Trophoblast cell (in vitro differentiated cells and primary cell): ENCODE data around the gene RXRG.
A peak's percentile ranks its signal among the peaks of the same experiment; 100 is the strongest.

Experiments used
- DNase-seq, 2 donors: peaks; one replicate each; pipeline ENCODE4 v3.0.0-alpha.2; 2016
- H2AFZ ChIP-seq: 2 replicates; pipeline ENCODE4 v1.6.1; 2013; ENCODE audit warnings: low read length, moderate library complexity, mild to moderate bottlenecking; ENCODE audit not compliant: insufficient read depth, poor library complexity
- H2AK5ac ChIP-seq: 2 replicates; pipeline ENCODE4 v1.6.1; 2013; ENCODE audit warnings: mild to moderate bottlenecking, low read length
- H2BK120ac ChIP-seq: 2 replicates; pipeline ENCODE4 v1.6.1; 2013; ENCODE audit warnings: low read length, mild to moderate bottlenecking, moderate library complexity; ENCODE audit not compliant: insufficient read depth, poor library complexity
- H2BK12ac ChIP-seq: 2 replicates; pipeline ENCODE4 v1.6.1; 2013; ENCODE audit warnings: mild to moderate bottlenecking, low read length, moderate library complexity
- H2BK5ac ChIP-seq: 2 replicates; pipeline ENCODE4 v1.6.1; 2013; ENCODE audit warnings: low read length, low read depth, moderate library complexity, mild to moderate bottlenecking; ENCODE audit not compliant: poor library complexity
- H3K14ac ChIP-seq: 2 replicates; pipeline ENCODE4 v1.6.1; 2013; ENCODE audit warnings: mild to moderate bottlenecking, low read length
- H3K18ac ChIP-seq: 2 replicates; pipeline ENCODE4 v1.6.1; 2013; ENCODE audit warnings: mild to moderate bottlenecking, low read length
- H3K23ac ChIP-seq: 2 replicates; pipeline ENCODE4 v1.6.1; 2013; ENCODE audit warnings: low read length
- H3K27ac ChIP-seq: 2 replicates; pipeline ENCODE4 v1.5.1; 2013; ENCODE audit warnings: low read depth, mild to moderate bottlenecking, inconsistent platforms, low read length, moderate library complexity
- H3K27me3 ChIP-seq: 2 replicates; pipeline ENCODE4 v1.6.1; 2013; ENCODE audit warnings: inconsistent platforms, mild to moderate bottlenecking, low read length, moderate library complexity; ENCODE audit not compliant: insufficient read depth
- H3K36me3 ChIP-seq, 2 experiments: 1 replicate in 1 of 2; 2 replicates in 1 of 2; pipeline ENCODE4 v1.6.1; 2013; ENCODE audit warnings: low read length in 2 of 2, mild to moderate bottlenecking in 2 of 2, moderate library complexity in 1 of 2; ENCODE audit not compliant: insufficient read depth in 2 of 2, control insufficient read depth in 1 of 2
- H3K4ac ChIP-seq: 2 replicates; pipeline ENCODE4 v1.6.1; 2013; ENCODE audit warnings: low read depth, mild to moderate bottlenecking, low read length, moderate library complexity
- H3K4me1 ChIP-seq, 2 experiments: 1 replicate in 1 of 2; 2 replicates in 1 of 2; pipeline ENCODE4 v1.6.1; 2013; ENCODE audit warnings: low read length in 2 of 2, mild to moderate bottlenecking in 2 of 2, moderate library complexity in 1 of 2; ENCODE audit not compliant: insufficient read depth in 2 of 2, control insufficient read depth in 1 of 2
- H3K4me2 ChIP-seq: 2 replicates; pipeline ENCODE4 v1.6.1; 2013; ENCODE audit warnings: inconsistent platforms, mild to moderate bottlenecking, low read length, moderate library complexity
- H3K4me3 ChIP-seq: 2 replicates; pipeline ENCODE4 v1.5.1; 2013; ENCODE audit warnings: mild to moderate bottlenecking, low read depth, low read length, inconsistent platforms
- H3K79me1 ChIP-seq: one replicate; pipeline ENCODE4 v1.6.1; 2013; ENCODE audit warnings: low read length
- H3K79me2 ChIP-seq: 2 replicates; pipeline ENCODE4 v1.6.1; 2013; ENCODE audit warnings: low read length, mild to moderate bottlenecking; ENCODE audit not compliant: control insufficient read depth, insufficient read depth, poor library complexity
- H3K9ac ChIP-seq: 2 replicates; pipeline ENCODE4 v1.6.1; 2013; ENCODE audit warnings: mild to moderate bottlenecking, low read length
- H3K9me3 ChIP-seq: 2 replicates; pipeline ENCODE4 v1.6.1; 2013; ENCODE audit warnings: low read depth, mild to moderate bottlenecking, control low read depth, inconsistent platforms, low read length; ENCODE audit not compliant: insufficient read depth
- H4K12ac ChIP-seq: 2 replicates; pipeline ENCODE4 v1.6.1; 2013; ENCODE audit warnings: low read depth, mild to moderate bottlenecking, low read length, moderate library complexity
- H4K8ac ChIP-seq: 2 replicates; pipeline ENCODE4 v1.6.1; 2013; ENCODE audit warnings: low read depth, mild to moderate bottlenecking, low read length, moderate library complexity
- H4K91ac ChIP-seq: one replicate; pipeline ENCODE4 v1.6.1; 2013; ENCODE audit warnings: low read depth, mild to moderate bottlenecking, low read length, moderate library complexity
- WGBS: extraction: QIAGEN DNeasy Blood & Tissue Kit; methylation state at CpG from one replicate; pipeline ENCODE4 v1.1.7; 2013; ENCODE audit warnings: missing lambda C conversion rate; ENCODE audit not compliant: insufficient read length, insufficient coverage; ENCODE audit errors: extremely low coverage; 5-methylcytosine and 5-hydroxymethylcytosine counted together

Gene RXRG

DNA sequence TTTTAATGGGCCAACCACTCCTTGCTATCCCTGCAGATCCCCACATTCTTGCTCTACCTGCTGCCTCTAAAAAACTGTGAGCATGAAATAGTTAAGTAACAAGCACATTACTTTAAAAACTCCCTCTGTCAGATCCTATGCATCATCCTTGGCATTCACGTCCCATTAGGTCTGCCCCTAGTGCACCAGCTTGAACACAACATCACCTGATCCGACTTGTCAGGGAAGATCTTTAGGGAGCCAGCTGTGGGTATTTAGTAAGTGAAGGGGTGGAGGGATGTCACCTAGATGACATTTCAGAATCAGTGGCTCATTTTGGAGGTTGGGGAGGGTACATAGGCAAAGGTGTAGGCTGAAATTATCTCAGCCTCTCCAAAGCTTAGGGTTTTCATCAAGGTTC lies 33.5 kb downstream of the RXRG start:
- WGBS = no CpG with 5 or more reads among the region's 2 CpGs

DNA sequence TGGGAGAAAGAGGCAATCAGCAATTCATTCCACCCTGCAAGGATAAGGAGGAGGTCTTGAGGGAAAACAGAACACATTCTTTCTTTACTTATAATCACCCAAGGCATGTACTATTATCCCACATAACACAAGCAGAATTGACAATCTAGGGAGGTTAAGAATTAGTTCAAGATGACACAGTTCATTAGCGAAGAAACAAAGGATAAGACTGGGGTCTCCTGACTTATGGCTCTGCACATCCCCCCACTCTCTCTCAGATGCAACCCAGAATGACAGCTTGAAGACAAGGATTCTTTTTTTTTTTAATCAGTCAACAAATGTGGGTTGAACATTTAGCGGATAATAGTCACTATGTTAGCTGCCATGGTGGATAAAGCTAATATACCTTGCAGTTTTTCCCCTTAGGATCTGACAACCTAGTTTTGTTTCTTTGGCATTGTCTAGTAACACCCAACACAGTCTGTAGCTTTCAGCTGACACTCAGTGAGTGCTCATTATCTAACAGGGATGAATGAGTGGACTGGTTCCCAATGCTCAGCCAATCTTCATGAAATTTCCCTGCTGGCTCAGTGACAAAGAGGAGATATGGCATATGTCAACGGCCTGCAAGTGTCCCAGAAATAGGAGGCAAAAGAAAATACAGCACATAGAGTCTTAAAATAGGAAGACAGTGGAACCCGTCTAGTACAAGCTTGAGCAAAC lies 35.1 kb downstream of the RXRG start:
- Histone ChIP-seq H4K8ac (no peak overlapping the region), H3K4me1 (no peaks in the 10 kb centered on the region), H3K14ac (no peak overlapping the region), H3K4me3 (no peak overlapping the region), H3K79me2 (no peaks in the 10 kb centered on the region), H3K4me2 (no peak overlapping the region), H4K91ac (no peak overlapping the region), H3K36me3 (no peaks in the 10 kb centered on the region), H3K18ac (no peak overlapping the region), H4K12ac (no peak overlapping the region), H3K9me3 (no peaks in the 10 kb centered on the region), H2BK120ac (no peak overlapping the region), H3K4ac (no peak overlapping the region), H3K27me3 (no peaks in the 10 kb centered on the region), H3K9ac (no peak overlapping the region), H2BK5ac (no peak overlapping the region), H3K79me1 (no peaks in the 10 kb centered on the region), H2AK5ac (no peak overlapping the region), H3K23ac (no peak overlapping the region), H3K27ac (no peak overlapping the region), H2BK12ac (no peak overlapping the region), H2AFZ (no peak overlapping the region)
- DNase-seq = no peak
- no CpG with 5 or more reads among the region's 4 CpGs for WGBS

More for the DNA sequence above, 33.5 kb downstream of the RXRG start:
- Histone ChIP-seq H3K4ac (no peak overlapping the region), H3K18ac (no peak overlapping the region), H4K12ac (no peak overlapping the region), H3K36me3 (no peaks in the 10 kb centered on the region), H2AK5ac (no peak overlapping the region), H4K8ac (no peak overlapping the region), H4K91ac (no peak overlapping the region), H2BK120ac (no peak overlapping the region), H3K9me3 (no peaks in the 10 kb centered on the region), H3K27me3 (no peaks in the 10 kb centered on the region), H3K79me1 (no peaks in the 10 kb centered on the region), H3K27ac (no peak overlapping the region), H3K79me2 (no peaks in the 10 kb centered on the region), H3K4me2 (no peak overlapping the region), H3K14ac (no peak overlapping the region), H3K4me1 (no peaks in the 10 kb centered on the region), H3K23ac (no peak overlapping the region), H2AFZ (no peak overlapping the region), H2BK12ac (no peak overlapping the region), H3K9ac (no peak overlapping the region), H2BK5ac (no peak overlapping the region), H3K4me3 (no peak overlapping the region)
- no peak for DNase-seq

DNA sequence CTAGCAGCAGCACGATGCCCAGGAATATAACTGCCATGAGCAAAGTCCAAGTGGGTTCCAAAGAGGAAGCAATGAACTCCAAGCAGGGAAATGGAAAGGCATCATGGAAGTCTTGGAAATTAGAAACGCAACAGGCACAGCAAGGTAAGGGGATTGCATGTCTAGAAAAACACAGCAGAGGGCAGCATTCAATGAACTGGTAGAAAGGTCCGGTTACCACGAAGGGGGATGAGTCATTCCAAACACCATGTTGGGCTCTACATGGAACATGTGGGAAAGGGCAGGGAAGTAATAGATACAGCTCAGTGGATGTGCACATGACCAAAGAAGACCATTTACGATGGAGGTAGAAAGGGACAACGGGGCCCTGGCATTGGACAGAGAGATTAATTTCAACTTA lies 36.4 kb downstream of the RXRG start:
- H2AK5ac ChIP-seq = no peak overlapping the region
- H3K36me3 ChIP-seq = no peaks in the 10 kb centered on the region
- H3K9ac ChIP-seq = no peak overlapping the region
- no peaks in the 10 kb centered on the region for H3K4me1 ChIP-seq
- H3K79me1 ChIP-seq = no peaks in the 10 kb centered on the region
- no peak overlapping the region for H3K4me2 ChIP-seq
- H4K12ac ChIP-seq = no peak overlapping the region
- H3K9me3 ChIP-seq = no peaks in the 10 kb centered on the region
- peak; percentile 53 to 79 for DNase-seq
- no peak overlapping the region for H3K23ac ChIP-seq
- H2BK12ac ChIP-seq = no peak overlapping the region
- H3K27ac ChIP-seq = no peak overlapping the region
- H4K8ac ChIP-seq = no peak overlapping the region
- no CpG with 5 or more reads among the region's 6 CpGs for WGBS
- no peak overlapping the region for H2AFZ ChIP-seq
- H3K18ac ChIP-seq = no peak overlapping the region
- no peak overlapping the region for H3K4ac ChIP-seq
- H3K4me3 ChIP-seq = no peak overlapping the region
- no peak overlapping the region for H3K14ac ChIP-seq
- no peaks in the 10 kb centered on the region for H3K27me3 ChIP-seq
- H4K91ac ChIP-seq = no peak overlapping the region
- H2BK5ac ChIP-seq = no peak overlapping the region
- H2BK120ac ChIP-seq = no peak overlapping the region
- H3K79me2 ChIP-seq = no peaks in the 10 kb centered on the region

DNA sequence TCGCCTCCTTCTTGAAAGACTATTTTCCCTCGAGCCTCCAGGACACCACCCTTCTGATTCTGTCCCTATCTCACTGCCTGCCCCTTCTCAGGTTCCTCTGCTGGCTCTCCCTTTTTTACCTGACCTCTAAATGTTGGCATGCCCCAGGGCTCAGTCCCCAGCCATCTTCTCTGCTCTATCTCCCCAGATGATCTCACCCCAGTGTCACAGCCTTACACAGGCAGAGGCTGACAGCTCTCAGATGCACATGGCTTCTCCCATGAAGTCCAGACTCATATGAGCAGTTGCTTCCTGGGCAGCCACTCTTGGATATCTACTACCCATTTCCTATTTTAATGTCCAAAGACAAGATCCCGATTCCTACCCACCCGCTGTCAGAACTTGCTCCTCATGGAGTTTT lies 37.5 kb downstream of the RXRG start:
- Histone ChIP-seq H4K12ac (no peak overlapping the region), H3K27ac (no peak overlapping the region), H3K23ac (no peak overlapping the region), H3K14ac (no peak overlapping the region), H4K91ac (no peak overlapping the region), H3K4ac (no peak overlapping the region), H2BK5ac (no peak overlapping the region), H3K4me1 (no peaks in the 10 kb centered on the region), H2BK120ac (no peak overlapping the region), H3K79me1 (no peaks in the 10 kb centered on the region), H3K27me3 (no peaks in the 10 kb centered on the region), H3K9me3 (peaks cover 2% of the 10 kb centered on the region), H3K18ac (no peak overlapping the region), H3K4me2 (no peak overlapping the region), H2BK12ac (no peak overlapping the region), H2AFZ (no peak overlapping the region), H3K9ac (no peak overlapping the region), H3K36me3 (no peaks in the 10 kb centered on the region), H4K8ac (no peak overlapping the region), H3K79me2 (no peaks in the 10 kb centered on the region), H3K4me3 (no peak overlapping the region), H2AK5ac (no peak overlapping the region)
- no peak for DNase-seq
- WGBS = no CpG with 5 or more reads among the region's 4 CpGs
